Lower lobe of right lung (tissue), 2 donors: ENCODE data around the gene WNT7A. TPM values are rescaled to one million over a fixed set of nuclear protein-coding genes. Genes with fewer than 3 reads are reported as not detected.

Source experiments
- ATAC-seq, 2 donors: fragments of 200-7000 bp; cut with Tn5 transposase; one replicate each; pipeline ENCODE4 v1.9.1; 2020 to 2022; ENCODE audit warnings: mild to moderate bottlenecking in 2 of 2, moderate library complexity in 2 of 2
- DNase-seq: peaks from one replicate; pipeline ENCODE4 v3.0.0-alpha.2; 2020
- H3K27ac ChIP-seq: fragments of 200-600 bp; one replicate; pipeline ENCODE4 v1.8.0; 2022
- H3K27me3 ChIP-seq: fragments of 200-600 bp; one replicate; pipeline ENCODE4 v1.8.0; 2022; ENCODE audit warnings: low read depth
- H3K36me3 ChIP-seq: fragments of 200-600 bp; one replicate; pipeline ENCODE4 v1.8.0; 2022; ENCODE audit warnings: mild to moderate bottlenecking
- H3K4me1 ChIP-seq: fragments of 200-600 bp; one replicate; pipeline ENCODE4 v1.8.0; 2022
- H3K4me3 ChIP-seq: fragments of 200-600 bp; one replicate; pipeline ENCODE4 v1.8.0; 2022; ENCODE audit warnings: mild to moderate bottlenecking
- H3K9me3 ChIP-seq: fragments of 200-600 bp; one replicate; pipeline ENCODE4 v1.8.0; 2022
- CTCF ChIP-seq: fragments of 200-600 bp; IDR thresholded peaks from one replicate; pipeline ENCODE4 v1.8.0; 2022; ENCODE audit warnings: antibody characterized with exemption, mild to moderate bottlenecking
- intact Hi-C: fragments of 100-400 bp; cut with DNase I; formaldehyde crosslinking; loops from one replicate; pipeline ENCODE4 v1.11.0; 2022
- total RNA-seq: library from RNA; stranded (reverse); fragmentation: NEBNext Ultra II Directional; extraction: Animal tissue kit (Norgen Biotek cat#: 25700); gene quantifications from one replicate; pipeline ENCODE4 v1.2.1, GENCODE V29; 2021
- donor health status: DM: no; HTN: yes; CAD: no; lungs with severe emphysema.

Gene WNT7A
- total RNA-seq, 1 donor from 2014 or later: 4.1 TPM

DNA sequence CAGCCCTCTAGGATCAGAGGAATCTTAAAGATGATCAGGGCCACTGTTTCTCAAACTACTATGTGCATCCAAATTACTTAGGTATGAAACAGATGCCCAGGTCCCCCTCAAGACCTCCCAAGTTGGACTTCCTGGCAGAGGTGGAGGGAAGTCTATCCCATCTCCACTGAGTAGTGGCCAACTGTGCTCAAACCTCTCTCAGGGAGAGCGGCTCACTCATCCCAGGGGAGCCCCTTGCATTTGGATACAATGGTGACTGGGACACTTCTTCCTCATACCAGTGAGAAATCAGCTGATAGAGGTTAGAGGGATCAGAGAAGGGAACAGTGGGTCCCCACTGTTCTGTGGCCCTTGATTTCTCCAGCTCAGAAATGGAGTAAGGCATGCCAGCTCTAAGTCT is 8.7 kb upstream of the WNT7A start:
- no peak for DNase-seq
- TF ChIP-seq CTCF: no peak
- intact Hi-C loops: loop anchor here (10.0 kb wide), 1 partner anchor 234 kb away; no protein-coding TSS in a partner anchor
- H3K27ac ChIP-seq: no peak overlapping the region
- H3K9me3 ChIP-seq: no peaks in the 10 kb centered on the region
- no peaks in the 10 kb centered on the region for H3K27me3 ChIP-seq
- ATAC-seq: no peak
- H3K4me3 ChIP-seq: no peak overlapping the region
- H3K36me3 ChIP-seq: no peaks in the 10 kb centered on the region
- H3K4me1 ChIP-seq: peaks cover 18% of the 10 kb centered on the region

GRCh38 chr3:13887495-13888300 is 7.8 kb upstream of the WNT7A start:
- ATAC-seq (no peak), DNase-seq (no peak)
- no peaks in the 10 kb centered on the region for H3K9me3 ChIP-seq
- TF ChIP-seq CTCF: no peak
- no peak overlapping the region for H3K27ac ChIP-seq
- H3K36me3 ChIP-seq: no peaks in the 10 kb centered on the region
- intact Hi-C loops: loop anchor here (10.0 kb wide), 1 partner anchor 233 kb away; no protein-coding TSS in a partner anchor
- peaks cover 18% of the 10 kb centered on the region for H3K4me1 ChIP-seq
- no peak overlapping the region for H3K4me3 ChIP-seq
- no peaks in the 10 kb centered on the region for H3K27me3 ChIP-seq

- H3K36me3 ChIP-seq: no peaks in the 10 kb centered on the region
- no peak overlapping the region for H3K27ac ChIP-seq
- no peak for TF ChIP-seq CTCF
- intact Hi-C loops: loop anchor here (10.0 kb wide), 1 partner anchor 232 kb away; no protein-coding TSS in a partner anchor
- no peak for ATAC-seq
- DNase-seq: no peak
- H3K27me3 ChIP-seq: peaks cover 6% of the 10 kb centered on the region
- peaks cover 15% of the 10 kb centered on the region for H3K4me1 ChIP-seq
- no peak overlapping the region for H3K4me3 ChIP-seq
- H3K9me3 ChIP-seq: no peaks in the 10 kb centered on the region
Measured at GRCh38 chr3:13886593-13887129, 6.8 kb upstream of the WNT7A start.

DNA sequence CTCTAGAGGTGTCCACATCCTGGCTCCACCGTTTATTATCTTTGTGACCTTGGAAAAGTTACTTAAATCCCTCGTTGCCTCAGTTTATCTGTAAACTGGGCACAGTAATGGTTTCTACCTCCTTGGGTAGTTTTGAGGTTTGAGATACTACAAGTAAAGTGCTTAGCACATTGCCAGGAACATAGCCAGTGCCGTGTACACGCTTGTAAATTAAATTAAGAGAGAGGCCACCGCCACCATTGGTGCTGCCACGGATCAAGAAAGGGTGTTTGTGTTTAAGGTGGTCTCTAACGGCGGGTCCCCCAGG is 5.8 kb upstream of the WNT7A start:
- ATAC-seq: no peak
- Histone ChIP-seq H3K27me3 (peaks cover 16% of the 10 kb centered on the region), H3K4me1 (peaks cover 8% of the 10 kb centered on the region), H3K27ac (no peak overlapping the region), H3K4me3 (no peak overlapping the region), H3K36me3 (no peaks in the 10 kb centered on the region), H3K9me3 (no peaks in the 10 kb centered on the region)
- no peak for TF ChIP-seq CTCF
- DNase-seq: no peak
- intact Hi-C loops: loop anchor here (10.0 kb wide), 1 partner anchor 231 kb away; no protein-coding TSS in a partner anchor

DNA sequence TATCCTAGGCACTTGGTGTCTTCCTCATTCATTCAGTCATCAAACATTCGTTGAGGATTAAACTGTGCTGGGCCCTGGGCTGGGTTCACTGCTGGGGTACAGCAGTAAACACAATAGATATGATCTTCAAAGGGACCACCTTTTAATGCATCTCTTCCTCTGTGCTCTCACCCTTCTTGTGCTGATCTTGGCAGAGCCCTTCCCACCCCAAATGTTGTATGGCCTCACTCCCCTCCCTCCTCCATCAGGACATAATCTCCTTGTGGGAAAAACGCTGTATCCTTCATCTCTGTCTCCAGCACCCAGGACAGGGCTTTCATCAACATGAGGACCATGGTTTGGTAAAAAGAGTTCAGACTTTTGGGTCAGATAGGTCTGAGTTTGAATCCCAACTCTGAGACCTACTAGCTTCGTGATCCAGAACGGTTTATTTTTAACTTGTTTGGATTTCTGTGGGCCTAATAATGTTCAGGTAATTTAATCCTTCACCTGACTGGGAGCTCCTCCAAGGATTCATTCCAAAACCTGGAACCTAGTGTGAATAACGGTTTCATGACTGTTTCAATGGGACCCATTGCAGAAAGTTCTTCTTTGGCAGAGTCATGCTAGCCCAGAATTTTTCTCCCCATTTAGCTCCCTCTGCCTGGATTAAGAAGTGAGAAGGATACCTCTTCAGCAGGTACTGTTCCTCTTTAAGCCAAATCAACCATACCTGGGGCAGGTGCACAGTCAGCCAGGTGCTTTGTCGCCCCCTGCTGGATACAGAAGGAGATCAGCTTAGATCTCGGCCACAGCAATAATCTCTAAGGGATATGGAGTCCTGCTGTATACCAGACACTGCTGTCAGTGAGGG is 5.2 kb upstream of the WNT7A start:
- Histone ChIP-seq H3K4me3 (no peak overlapping the region), H3K4me1 (peaks cover 8% of the 10 kb centered on the region), H3K36me3 (no peaks in the 10 kb centered on the region), H3K27me3 (peaks cover 21% of the 10 kb centered on the region), H3K27ac (no peak overlapping the region), H3K9me3 (no peaks in the 10 kb centered on the region)
- TF ChIP-seq CTCF: peak; percentile 67
- peak; percentile 65 to 67 for ATAC-seq
- intact Hi-C loops: loop anchor here (10.0 kb wide), 1 partner anchor 230 kb away; no protein-coding TSS in a partner anchor
- DNase-seq: no peak
